HCT116 (cell line): Measurements from ENCODE around the gene XAGE1A. TPM values are rescaled to one million over a fixed set of nuclear protein-coding genes. Genes with fewer than 3 reads are reported as not detected.

ENCODE experiments used
- ATAC-seq: fragments of 200-7000 bp; cut with Tn5 transposase; 2 replicates; pipeline ENCODE4 v1.9.1; 2020; ENCODE audit warnings: mild to moderate bottlenecking, moderate library complexity
- BruUV-seq: library from RNA; stranded (reverse); fragments of 400-500 nt; replicated peaks from 2 replicates; lab custom pipeline; 2021; lab: Mats Ljungman, UMichigan
- CTCF ChIA-PET: fragments of 300-600 bp; sonication (Branson Sonifier 250); formaldehyde crosslinking; loops from one replicate; lab custom pipeline; 2021; ENCODE audit warnings: antibody characterized with exemption; lab: Charles Lee
- POLR2A ChIA-PET: fragments of 300-600, 350-600 bp; sonication (Branson Sonifier 250); formaldehyde crosslinking; loops from one replicate; lab custom pipeline; 2021; ENCODE audit warnings: antibody characterized with exemption; lab: Charles Lee
- RAD21 ChIA-PET, 2 experiments: fragments of 300-600 bp; sonication (Branson Sonifier 250); formaldehyde crosslinking; loops; one replicate each; lab custom pipeline; 2023; ENCODE audit warnings: low total read pairs in 2 of 2; ENCODE audit not compliant: uncharacterized antibody in 2 of 2, unreplicated experiment in 2 of 2, low non-redundant PET in 1 of 2; lab: Charles Lee
- DNase-seq: peaks from one replicate; pipeline ENCODE4 v3.0.0-alpha.2; 2010; ENCODE audit warnings: low read depth, low spot score
- H2AFZ ChIP-seq: fragments of 200-600 bp; shearing (Covaris generic), sonication (generic); 2 replicates; pipeline ENCODE4 v1.6.1; 2017; ENCODE audit warnings: low read depth, mixed run types, mixed read lengths, antibody characterized with exemption, low read length; ENCODE audit not compliant: poor library complexity, severe bottlenecking
- H3K27ac ChIP-seq: 2 replicates; pipeline ENCODE4 v1.5.1; 2012; ENCODE audit warnings: low read depth, low read length
- H3K27me3 ChIP-seq: fragments of 200-600 bp; sonication (generic); 2 replicates; pipeline ENCODE4 v1.6.1; 2016; ENCODE audit warnings: mixed run types, low read length, mixed read lengths; ENCODE audit not compliant: insufficient read depth
- H3K36me3 ChIP-seq, 2 experiments: fragments of 200-500 bp in 1 of 2; fragments of 200-600 bp in 1 of 2; sonication (Bioruptor generic) in 1 of 2; sonication (generic) in 1 of 2; 2 replicates each; pipeline versions ENCODE4 v1.5.1 to v1.6.1; 2014 to 2016; ENCODE audit warnings: low read length in 2 of 2, inconsistent platforms in 1 of 2, mixed read lengths in 1 of 2, mixed run types in 1 of 2; ENCODE audit not compliant: insufficient read depth in 2 of 2, control insufficient read depth in 1 of 2
- H3K4me1 ChIP-seq, 2 experiments: fragments of 200-600 bp in 1 of 2; sonication (generic) in 1 of 2; 2 replicates each; pipeline versions ENCODE4 v1.5.1 to v1.6.1; 2012 to 2017; ENCODE audit warnings: low read length in 2 of 2, inconsistent platforms in 1 of 2, mild to moderate bottlenecking in 1 of 2, mixed read lengths in 1 of 2, mixed run types in 1 of 2, moderate library complexity in 1 of 2; ENCODE audit not compliant: insufficient read depth in 2 of 2, control insufficient read depth in 1 of 2
- H3K4me2 ChIP-seq: fragments of 200-600 bp; sonication (generic); 2 replicates; pipeline ENCODE4 v1.6.1; 2017; ENCODE audit warnings: mixed run types, low read length, mixed read lengths
- H3K4me3 ChIP-seq, 2 experiments: fragments of 200-600 bp in 1 of 2; sonication (generic) in 1 of 2; replicated peaks in 1 of 2; 2 replicates each; pipeline ENCODE4 v1.5.1; 2011 to 2016; ENCODE audit warnings: low read length in 2 of 2, control low read depth in 1 of 2, low read depth in 1 of 2, mild to moderate bottlenecking in 1 of 2, mixed read lengths in 1 of 2, mixed run types in 1 of 2
- H3K79me2 ChIP-seq: fragments of 200-600 bp; sonication (generic); 2 replicates; pipeline ENCODE4 v1.6.1; 2017; ENCODE audit warnings: mild to moderate bottlenecking, mixed run types, low read length, moderate library complexity, mixed read lengths; ENCODE audit not compliant: insufficient read depth
- H3K9ac ChIP-seq: fragments of 200-600 bp; sonication (generic); 2 replicates; pipeline ENCODE4 v1.6.1; 2016; ENCODE audit warnings: low read length, mixed read lengths
- H3K9me2 ChIP-seq: fragments of 200-600 bp; sonication (generic), shearing (Covaris generic); 2 replicates; pipeline ENCODE4 v1.6.1; 2017; ENCODE audit warnings: mixed run types, mild to moderate bottlenecking, moderate library complexity; ENCODE audit not compliant: insufficient read depth
- H3K9me3 ChIP-seq, 2 experiments: fragments of 200-500 bp in 1 of 2; fragments of 200-600 bp in 1 of 2; sonication (Bioruptor generic) in 1 of 2; sonication (generic) in 1 of 2; 2 replicates each; pipeline ENCODE4 v1.6.1; 2014 to 2017; ENCODE audit warnings: low read length in 2 of 2, mixed read lengths in 2 of 2, inconsistent platforms in 1 of 2, low read depth in 1 of 2, mild to moderate bottlenecking in 1 of 2, mixed run types in 1 of 2, moderate library complexity in 1 of 2; ENCODE audit not compliant: control insufficient read depth in 1 of 2, insufficient read depth in 1 of 2
- H4K20me1 ChIP-seq: fragments of 200-600 bp; sonication (generic), shearing (Covaris generic); 2 replicates; pipeline ENCODE4 v1.6.1; 2017; ENCODE audit warnings: mixed run types, mild to moderate bottlenecking, moderate library complexity; ENCODE audit not compliant: insufficient read depth
- CBX3 ChIP-seq: IDR thresholded peaks from 2 replicates; pipeline ENCODE4 v1.6.1; 2012; ENCODE audit warnings: low read depth
- CEBPB ChIP-seq: IDR thresholded peaks from 2 replicates; pipeline ENCODE4 v1.6.1; 2012; ENCODE audit warnings: low read depth
- EGR1 ChIP-seq: IDR thresholded peaks from 2 replicates; pipeline ENCODE4 v1.6.1; 2012; ENCODE audit warnings: low read depth
- EZH2 ChIP-seq: fragments of 200-600 bp; sonication (generic); IDR thresholded peaks from 2 replicates; pipeline ENCODE4 v1.6.1; 2017; ENCODE audit warnings: antibody characterized with exemption, mixed run types
- EZH2phosphoT487 ChIP-seq: fragments of 200-600 bp; IDR thresholded peaks from 2 replicates; pipeline ENCODE4 v1.6.1; 2018; ENCODE audit warnings: antibody characterized with exemption, borderline replicate concordance
- FOSL1 ChIP-seq: IDR thresholded peaks from 2 replicates; pipeline ENCODE4 v1.6.1; 2012; ENCODE audit warnings: low read depth
- JUND ChIP-seq: IDR thresholded peaks from 2 replicates; pipeline ENCODE4 v1.6.1; 2012
- POLR2A ChIP-seq: IDR thresholded peaks from 2 replicates; pipeline ENCODE4 v1.7.0; 2011; ENCODE audit warnings: borderline replicate concordance; ENCODE audit not compliant: insufficient read depth, insufficient read length; ENCODE audit errors: extremely low read depth
- RAD21 ChIP-seq: IDR thresholded peaks from 2 replicates; pipeline ENCODE4 v1.6.1; 2012; ENCODE audit warnings: low read depth, mild to moderate bottlenecking
- SIN3A ChIP-seq: IDR thresholded peaks from 2 replicates; pipeline ENCODE4 v1.6.1; 2012; ENCODE audit warnings: low read depth
- SP1 ChIP-seq: IDR thresholded peaks from 2 replicates; pipeline ENCODE4 v1.6.1; 2012; ENCODE audit warnings: low read depth
- TCF7L2 ChIP-seq: IDR thresholded peaks from 2 replicates; pipeline ENCODE4 v1.7.0; 2011; ENCODE audit warnings: borderline replicate concordance, inconsistent platforms; ENCODE audit not compliant: insufficient read depth, insufficient read length; ENCODE audit errors: extremely low read depth
- YY1 ChIP-seq: IDR thresholded peaks from 2 replicates; pipeline ENCODE4 v1.6.1; 2011; ENCODE audit warnings: low read length, low read depth, moderate library complexity, mild to moderate bottlenecking; ENCODE audit not compliant: insufficient replicate concordance; ENCODE audit errors: extremely low read depth
- ZFX ChIP-seq: fragments of 450-650 bp; IDR thresholded peaks from 2 replicates; pipeline ENCODE4 v1.6.1; 2017
- intact Hi-C: fragments of 100-400 bp; cut with micrococcal nuclease; formaldehyde crosslinking; loops from 2 replicates; pipeline ENCODE4 v1.10.0; 2022
- total RNA-seq: library from RNA; stranded (reverse); gene quantifications from one replicate; pipeline ENCODE4 v1.2.1, GENCODE V29; 2021; ENCODE audit not compliant: unreplicated experiment
- TF ChIP-seq, protein P1 (sequence below): IDR thresholded peaks from 2 replicates; pipeline ENCODE4 v1.6.1; 2011; ENCODE audit warnings: mild to moderate bottlenecking, low read length, moderate library complexity; ENCODE audit not compliant: insufficient replicate concordance; ENCODE audit errors: extremely low read depth
- TF ChIP-seq, protein P2 (sequence below), 3 experiments: fragments of 200-600 bp in 1 of 3; sonication (generic) in 1 of 3; IDR thresholded peaks in 2 of 3; conservative IDR thresholded peaks in 1 of 3; 2 replicates each; pipeline ENCODE4 v1.5.1; 2012 to 2017; ENCODE audit warnings: low read depth in 2 of 3, low read length in 2 of 3, antibody characterized with exemption in 1 of 3, borderline replicate concordance in 1 of 3, control low read depth in 1 of 3, mild to moderate bottlenecking in 1 of 3, mixed read lengths in 1 of 3, mixed run types in 1 of 3, moderate library complexity in 1 of 3; ENCODE audit not compliant: insufficient read depth in 1 of 3
- TF ChIP-seq, protein P3 (sequence below): IDR thresholded peaks from 2 replicates; pipeline ENCODE4 v1.6.1; 2012
- TF ChIP-seq, protein P4 (sequence below): IDR thresholded peaks from 2 replicates; pipeline ENCODE4 v1.6.1; 2012

Gene XAGE1A
- total RNA-seq, 1 experiment from 2014 or later, result not detected

DNA sequence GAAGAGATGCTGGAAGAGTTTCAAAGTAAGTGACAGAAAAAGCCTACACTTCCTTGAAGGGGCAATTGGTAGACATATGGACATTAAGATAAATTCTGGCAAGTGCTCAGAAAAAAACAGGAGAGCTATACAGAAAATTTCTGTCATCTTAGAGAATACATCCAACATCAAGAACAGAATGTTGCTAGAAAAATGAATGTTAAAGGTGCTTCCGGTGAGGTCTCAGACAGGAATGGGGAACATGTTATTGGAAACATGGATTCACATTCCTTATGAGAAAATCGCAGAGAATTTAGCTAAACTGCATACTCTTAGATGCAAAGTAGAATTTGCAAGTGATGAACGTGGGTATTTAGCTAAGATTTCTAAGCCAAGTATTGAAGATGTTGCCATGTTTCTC, 11.7 kb downstream of the XAGE1A start:
- Histone ChIP-seq H3K27me3 (peaks cover 7% of the 10 kb centered on the region; the same call in 1 of the 2 replicates), H2AFZ (no peak overlapping the region), H4K20me1 (no peaks in the 10 kb centered on the region), H3K4me1 (no peaks in the 10 kb centered on the region), H3K36me3 (no peaks in the 10 kb centered on the region), H3K27ac (no peak overlapping the region), H3K9me2 (no peaks in the 10 kb centered on the region), H3K9ac (no peak overlapping the region), H3K9me3 (no peaks in the 10 kb centered on the region), H3K79me2 (no peaks in the 10 kb centered on the region), H3K4me2 (no peak overlapping the region), H3K4me3 (no peak overlapping the region)
- POLR2A ChIA-PET, result no interaction called here
- BruUV-seq, result no TSS peak
- no peak for DNase-seq
- no peak for TF ChIP-seq SIN3A
- TF ChIP-seq JUND, result no peak
- no peak for TF ChIP-seq CBX3
- intact Hi-C loops, result no loop called here
- ATAC-seq, result no peak
- CTCF ChIA-PET, result no interaction called here
- RAD21 ChIA-PET, result no interaction called here

DNA sequence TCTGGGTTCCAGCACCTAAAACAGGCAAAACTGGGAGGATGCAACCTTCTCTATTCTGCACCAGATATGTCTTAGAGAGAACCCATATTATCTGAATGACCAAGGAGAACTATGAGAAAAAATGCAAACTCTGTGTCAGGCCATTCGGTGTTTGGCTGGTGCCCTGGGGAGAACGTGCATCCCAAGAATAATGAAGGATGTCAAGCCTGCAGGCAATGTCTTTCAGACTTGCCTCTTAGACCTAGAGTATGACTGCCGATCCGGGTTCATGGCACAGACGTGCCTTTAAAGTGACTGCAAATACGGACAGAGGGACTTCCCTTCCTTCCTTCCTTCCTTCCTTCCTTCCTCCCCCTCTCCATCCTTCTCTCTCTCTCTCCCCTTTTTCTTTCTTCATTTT, 14.3 kb downstream of the XAGE1A start:
- Histone ChIP-seq H3K27me3 (peaks cover 4% of the 10 kb centered on the region; the same call in 1 of the 2 replicates), H4K20me1 (no peaks in the 10 kb centered on the region), H3K4me1 (no peaks in the 10 kb centered on the region), H3K9me3 (no peaks in the 10 kb centered on the region), H3K9ac (no peak overlapping the region), H3K9me2 (no peaks in the 10 kb centered on the region), H2AFZ (no peak overlapping the region), H3K4me3 (no peak overlapping the region), H3K27ac (no peak overlapping the region)
- no peak for ATAC-seq
- POLR2A ChIA-PET, result no interaction called here
- TF ChIP-seq EZH2 (no peak), EGR1 (no peak), POLR2A (no peak), FOSL1 (no peak), TCF7L2 (no peak), ZFX (no peak), CBX3 (no peak), JUND (no peak), RAD21 (no peak), YY1 (no peak), SP1 (no peak), CEBPB (no peak), EZH2phosphoT487 (no peak), SIN3A (no peak)
- TF ChIP-seq, protein P1, sequence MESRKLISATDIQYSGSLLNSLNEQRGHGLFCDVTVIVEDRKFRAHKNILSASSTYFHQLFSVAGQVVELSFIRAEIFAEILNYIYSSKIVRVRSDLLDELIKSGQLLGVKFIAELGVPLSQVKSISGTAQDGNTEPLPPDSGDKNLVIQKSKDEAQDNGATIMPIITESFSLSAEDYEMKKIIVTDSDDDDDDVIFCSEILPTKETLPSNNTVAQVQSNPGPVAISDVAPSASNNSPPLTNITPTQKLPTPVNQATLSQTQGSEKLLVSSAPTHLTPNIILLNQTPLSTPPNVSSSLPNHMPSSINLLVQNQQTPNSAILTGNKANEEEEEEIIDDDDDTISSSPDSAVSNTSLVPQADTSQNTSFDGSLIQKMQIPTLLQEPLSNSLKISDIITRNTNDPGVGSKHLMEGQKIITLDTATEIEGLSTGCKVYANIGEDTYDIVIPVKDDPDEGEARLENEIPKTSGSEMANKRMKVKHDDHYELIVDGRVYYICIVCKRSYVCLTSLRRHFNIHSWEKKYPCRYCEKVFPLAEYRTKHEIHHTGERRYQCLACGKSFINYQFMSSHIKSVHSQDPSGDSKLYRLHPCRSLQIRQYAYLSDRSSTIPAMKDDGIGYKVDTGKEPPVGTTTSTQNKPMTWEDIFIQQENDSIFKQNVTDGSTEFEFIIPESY, result no peak
- TF ChIP-seq, protein P2, sequence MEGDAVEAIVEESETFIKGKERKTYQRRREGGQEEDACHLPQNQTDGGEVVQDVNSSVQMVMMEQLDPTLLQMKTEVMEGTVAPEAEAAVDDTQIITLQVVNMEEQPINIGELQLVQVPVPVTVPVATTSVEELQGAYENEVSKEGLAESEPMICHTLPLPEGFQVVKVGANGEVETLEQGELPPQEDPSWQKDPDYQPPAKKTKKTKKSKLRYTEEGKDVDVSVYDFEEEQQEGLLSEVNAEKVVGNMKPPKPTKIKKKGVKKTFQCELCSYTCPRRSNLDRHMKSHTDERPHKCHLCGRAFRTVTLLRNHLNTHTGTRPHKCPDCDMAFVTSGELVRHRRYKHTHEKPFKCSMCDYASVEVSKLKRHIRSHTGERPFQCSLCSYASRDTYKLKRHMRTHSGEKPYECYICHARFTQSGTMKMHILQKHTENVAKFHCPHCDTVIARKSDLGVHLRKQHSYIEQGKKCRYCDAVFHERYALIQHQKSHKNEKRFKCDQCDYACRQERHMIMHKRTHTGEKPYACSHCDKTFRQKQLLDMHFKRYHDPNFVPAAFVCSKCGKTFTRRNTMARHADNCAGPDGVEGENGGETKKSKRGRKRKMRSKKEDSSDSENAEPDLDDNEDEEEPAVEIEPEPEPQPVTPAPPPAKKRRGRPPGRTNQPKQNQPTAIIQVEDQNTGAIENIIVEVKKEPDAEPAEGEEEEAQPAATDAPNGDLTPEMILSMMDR (IDR thresholded peaks at IDR 0.05 in 2 of 3, conservative IDR thresholded peaks at IDR 0.05 in 1 of 3; ENCODE audit: borderline replicate concordance in 1 of 3, insufficient read depth in 1 of 3, low read depth in 2 of 3, low read length in 2 of 3), result no peak
- TF ChIP-seq, protein P3, sequence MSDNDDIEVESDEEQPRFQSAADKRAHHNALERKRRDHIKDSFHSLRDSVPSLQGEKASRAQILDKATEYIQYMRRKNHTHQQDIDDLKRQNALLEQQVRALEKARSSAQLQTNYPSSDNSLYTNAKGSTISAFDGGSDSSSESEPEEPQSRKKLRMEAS, result no peak
- TF ChIP-seq, protein P4, sequence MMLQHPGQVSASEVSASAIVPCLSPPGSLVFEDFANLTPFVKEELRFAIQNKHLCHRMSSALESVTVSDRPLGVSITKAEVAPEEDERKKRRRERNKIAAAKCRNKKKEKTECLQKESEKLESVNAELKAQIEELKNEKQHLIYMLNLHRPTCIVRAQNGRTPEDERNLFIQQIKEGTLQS, result no peak
- TF ChIP-seq, all 23 proteins: peak for 0
- no TSS peak for BruUV-seq
- ChIA-PET CTCF (no interaction called here), RAD21 (no interaction called here)
- Histone ChIP-seq H3K36me3 (no peaks in the 10 kb centered on the region), H3K4me2 (no peak overlapping the region), H3K79me2 (no peaks in the 10 kb centered on the region)
- DNase-seq, result no peak
- intact Hi-C loops, result no loop called here
